NCI-H2227 (cell line): Measurements from ENCODE around the gene ELMO1.
A peak's percentile ranks its signal among the peaks of the same experiment; 100 is the strongest.
"Not testable (repeated sequence)": the region's sequence is repeated elsewhere in the genome, so short reads cannot be mapped to it uniquely, and the experiment has no call there.

Experiments used
- DNase-seq: peaks from one replicate; lab custom pipeline; 2025; ENCODE audit not compliant: unreplicated experiment; lab: John Stamatoyannopoulos, UW

The ELMO1 gene

DNA sequence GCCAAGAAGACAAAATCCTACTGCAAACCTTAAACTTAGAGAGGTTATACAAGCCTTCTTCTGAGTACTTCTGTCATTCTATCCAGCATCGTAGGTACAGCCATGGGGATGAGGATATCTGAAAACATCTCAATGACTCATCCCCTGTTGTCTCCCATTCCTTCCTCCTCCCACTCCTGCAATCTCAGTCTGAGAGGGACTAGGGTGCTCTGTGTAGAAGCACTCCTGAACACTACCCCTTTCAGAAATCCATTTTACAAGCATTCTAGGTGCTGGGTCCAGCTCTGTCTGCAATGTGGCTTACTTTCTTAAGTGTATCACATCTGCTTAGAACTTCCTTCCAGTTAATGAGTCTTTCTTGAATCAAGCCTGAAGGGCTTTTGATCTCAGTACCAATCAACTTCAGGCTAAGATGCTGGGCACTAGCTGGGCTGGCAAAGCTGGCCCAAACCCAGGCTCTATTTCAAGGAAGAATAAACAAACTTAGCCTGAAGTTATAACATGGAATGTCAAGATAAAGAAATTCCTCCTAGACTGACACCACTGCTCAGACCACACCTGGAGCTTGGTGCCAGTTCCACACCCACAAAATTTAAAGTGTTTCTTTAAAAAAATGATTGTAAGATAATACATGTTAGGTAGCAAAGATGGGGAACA lies 454.1 kb downstream of the ELMO1 start:
- no peak for DNase-seq

GRCh38 chr7:36986948-36987724 lies 461.5 kb downstream of the ELMO1 start:
- peak; percentile 83 for DNase-seq

DNA sequence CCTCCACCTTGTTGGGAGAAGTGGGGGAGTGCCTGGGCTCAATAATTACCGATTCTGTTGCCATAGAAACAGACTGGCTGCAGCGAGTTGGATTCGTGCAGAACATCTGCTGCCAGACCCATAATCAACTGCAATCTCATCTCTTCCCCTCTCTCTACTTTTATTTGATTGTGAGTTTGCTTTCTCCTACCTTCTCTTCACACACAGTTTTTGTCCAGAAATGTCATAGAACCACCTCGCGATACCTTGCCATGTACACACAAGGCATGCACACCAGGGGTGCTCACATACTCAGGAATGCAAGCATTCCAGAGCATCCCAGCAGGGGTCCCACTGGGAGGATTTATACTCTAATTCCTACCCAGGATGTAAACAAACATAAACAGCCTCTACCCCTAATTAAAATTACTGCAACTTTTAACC lies 462.1 kb downstream of the ELMO1 start:
- peak; percentile 85 for DNase-seq

- peak; percentile 84 for DNase-seq
These were observed 462.7 kb downstream of the ELMO1 start for GRCh38 chr7:36985866-36986400.

GRCh38 chr7:36985316-36985715 lies 463.3 kb downstream of the ELMO1 start:
- no peak for DNase-seq

DNA sequence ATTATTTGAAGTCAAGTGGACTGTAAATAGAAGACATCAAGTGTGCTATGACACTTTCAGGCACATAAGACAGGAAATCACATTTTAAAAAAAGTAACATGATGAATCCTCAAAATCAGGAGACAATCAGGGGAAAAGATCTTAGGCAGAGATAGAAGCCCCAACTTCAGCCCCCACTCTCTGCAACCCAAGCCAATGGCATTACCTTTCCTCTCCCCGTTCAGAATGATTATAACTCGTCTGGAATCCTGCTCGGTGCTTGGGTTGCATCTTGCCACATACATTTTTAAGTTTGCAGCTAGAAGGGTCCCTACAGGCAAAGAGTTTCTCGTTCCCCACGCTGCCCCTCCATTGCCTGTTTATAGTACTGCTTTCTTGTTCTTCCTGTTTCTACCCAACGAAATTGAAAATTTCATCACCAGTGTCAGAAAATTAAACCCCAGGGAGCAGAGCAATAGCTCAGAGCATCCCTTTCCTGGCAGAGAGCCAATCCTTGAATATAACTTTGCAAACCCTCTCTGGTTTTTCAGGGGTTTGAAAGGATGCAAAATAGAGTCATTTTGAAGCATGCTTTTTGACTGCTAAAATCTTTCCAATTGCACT lies 463.9 kb downstream of the ELMO1 start:
- DNase-seq, result peak; percentile 47

DNA sequence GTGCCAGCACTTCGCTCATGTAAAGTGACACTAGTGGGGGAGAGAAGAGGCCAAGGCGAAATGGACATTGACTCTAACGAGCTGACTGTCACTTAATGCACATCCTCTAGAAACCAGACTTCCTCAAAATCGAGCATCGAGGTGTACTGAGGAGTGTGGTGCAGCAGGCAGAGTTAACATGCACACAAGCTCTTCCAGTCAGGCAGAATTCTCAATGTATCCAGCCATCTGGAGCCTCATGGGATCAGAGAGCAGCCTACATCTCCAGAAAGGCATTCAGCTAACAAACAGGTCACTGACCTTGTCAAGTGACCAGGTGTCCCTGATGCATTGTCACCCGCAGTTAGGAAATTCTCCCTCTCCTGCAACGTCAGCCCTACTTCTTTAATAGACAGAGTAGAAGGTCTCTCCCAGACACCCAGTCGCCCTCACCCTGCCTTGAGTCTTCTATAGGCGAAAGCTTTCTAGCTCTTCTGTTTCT lies 464.6 kb downstream of the ELMO1 start:
- DNase-seq, result no peak

- peak; percentile 7 for DNase-seq
These were observed 465.9 kb downstream of the ELMO1 start for GRCh38 chr7:36982766-36983165.

DNA sequence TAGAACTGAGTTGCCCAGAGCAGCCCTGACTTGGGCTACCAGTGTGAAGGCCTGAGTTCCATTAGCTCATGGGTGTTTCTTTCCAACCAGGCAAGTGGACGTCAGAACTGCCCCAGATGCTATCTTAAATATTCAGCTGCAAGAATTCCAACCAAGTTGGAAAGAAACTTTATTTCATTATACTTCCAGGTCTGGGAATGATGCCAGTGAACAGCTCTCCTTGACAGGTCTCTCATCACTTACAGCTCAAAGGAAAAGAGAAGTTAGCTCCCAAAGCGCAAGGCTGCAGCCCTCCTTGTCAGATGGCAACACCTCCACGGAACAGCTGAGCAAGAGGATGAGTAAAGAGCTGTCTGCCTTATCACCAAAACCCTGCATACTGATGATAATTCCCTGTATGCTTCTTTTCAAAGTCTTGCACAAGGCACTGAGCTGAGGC lies 468.8 kb downstream of the ELMO1 start:
- no peak for DNase-seq

DNA sequence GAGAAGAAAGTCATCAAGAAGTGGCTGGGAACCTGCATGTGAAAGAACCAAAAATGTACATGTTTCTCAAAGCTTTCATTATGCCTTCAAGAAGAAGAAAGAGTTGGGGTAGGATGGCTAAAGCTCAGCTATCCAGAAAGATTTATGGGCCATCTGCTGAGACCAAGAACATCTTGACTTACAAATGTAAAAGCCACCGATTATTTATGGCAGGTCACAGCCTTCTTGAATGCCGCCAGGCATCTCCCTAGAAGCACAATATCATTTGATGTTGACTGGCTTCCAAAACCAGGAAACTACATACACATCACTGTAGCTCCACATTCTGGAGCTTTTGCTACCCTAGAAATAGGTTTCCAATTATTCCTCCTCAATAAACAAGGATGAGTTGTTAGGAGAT lies 470.2 kb downstream of the ELMO1 start:
- DNase-seq, result no peak

DNA sequence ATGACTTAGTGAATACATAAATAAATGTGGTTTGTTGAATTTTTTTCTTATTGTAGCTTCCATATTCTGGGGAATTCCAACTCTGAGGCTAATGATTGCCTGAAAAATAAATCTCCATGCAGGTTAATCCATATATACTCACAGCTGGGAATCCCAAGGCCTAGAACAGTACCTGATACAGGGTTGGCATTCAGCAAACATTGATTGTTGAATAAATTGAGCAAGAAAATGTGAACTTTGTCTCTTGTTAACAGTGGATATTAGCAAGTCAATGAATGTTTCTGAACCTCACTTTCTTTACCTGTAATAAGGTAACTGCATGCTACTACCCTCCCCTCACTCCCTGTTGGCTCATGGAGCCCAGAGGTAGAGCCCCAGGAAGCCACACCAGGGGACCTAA lies 470.8 kb downstream of the ELMO1 start:
- DNase-seq, result no peak

DNA sequence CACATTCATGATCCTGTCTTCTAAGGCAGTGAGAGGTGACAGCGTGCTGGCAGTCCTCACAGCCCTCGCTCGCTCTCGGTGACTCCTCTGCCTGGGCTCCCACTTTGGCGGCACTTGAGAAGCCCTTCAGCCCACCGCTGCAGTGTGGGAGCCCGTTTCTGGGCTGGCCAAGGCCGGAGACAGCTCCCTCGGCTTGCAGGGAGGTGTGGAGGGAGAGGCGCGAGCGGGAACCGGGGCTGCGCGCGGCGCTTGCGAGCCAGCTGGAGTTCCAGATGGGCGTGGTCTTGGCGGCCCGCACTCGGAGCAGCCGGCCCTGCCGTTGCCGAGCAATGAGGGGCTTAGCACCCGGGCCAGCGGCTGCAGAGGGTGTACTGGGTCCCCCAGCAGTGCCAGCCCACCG lies 475.1 kb downstream of the ELMO1 start:
- not testable (repeated sequence) for DNase-seq

GRCh38 chr7:36972140-36972518 lies 476.5 kb downstream of the ELMO1 start:
- DNase-seq, result no peak

GRCh38 chr7:36971515-36972139 lies 477.0 kb downstream of the ELMO1 start:
- DNase-seq, result no peak

- DNase-seq, result no peak
These were observed 477.8 kb downstream of the ELMO1 start for GRCh38 chr7:36970551-36971514.

- DNase-seq, result no peak
These were observed 479.3 kb downstream of the ELMO1 start for GRCh38 chr7:36969376-36969775.

DNA sequence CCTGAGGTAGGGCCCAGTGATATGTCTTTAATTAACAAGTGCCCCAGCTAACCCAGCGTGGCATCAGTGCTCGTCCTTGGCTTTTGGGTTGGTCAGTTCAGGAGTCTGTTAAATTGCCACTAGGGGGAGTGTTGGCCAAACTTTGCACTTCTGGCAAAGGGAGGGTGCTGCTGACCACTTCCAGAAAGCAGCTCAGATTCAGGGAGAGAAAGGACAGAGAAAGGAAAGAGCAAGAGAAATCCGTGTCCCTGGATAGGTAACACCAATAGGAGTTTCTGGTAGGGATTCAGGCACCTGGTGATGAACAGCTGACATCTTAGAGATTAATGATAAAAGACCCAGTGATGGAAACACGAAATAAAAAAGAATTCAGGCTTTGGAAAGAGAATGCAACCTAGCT lies 481.3 kb downstream of the ELMO1 start:
- peak; percentile 58 for DNase-seq

DNA sequence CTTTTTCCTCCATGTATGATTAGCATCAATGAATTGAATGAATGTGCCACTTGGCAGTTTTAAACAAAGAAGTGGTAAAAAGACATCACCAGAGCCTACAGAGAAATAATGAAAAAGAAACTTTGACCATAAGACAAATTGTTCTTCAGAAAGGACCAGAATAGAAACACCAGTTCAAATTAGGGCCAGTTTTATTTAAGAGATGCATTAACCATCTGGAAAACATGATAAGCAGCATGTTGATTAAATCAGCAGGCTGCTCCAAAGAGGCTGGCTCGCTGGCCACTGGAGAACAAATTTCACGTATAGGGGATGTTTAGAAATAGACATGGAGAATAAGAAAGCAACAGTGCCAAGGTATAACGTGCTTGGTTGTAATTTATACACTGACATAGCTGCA lies 482.0 kb downstream of the ELMO1 start:
- no peak for DNase-seq

GRCh38 chr7:36966039-36966438 lies 482.6 kb downstream of the ELMO1 start:
- no peak for DNase-seq

GRCh38 chr7:36965625-36966024 lies 483.0 kb downstream of the ELMO1 start:
- no peak for DNase-seq
